Measurements from ENCODE around the gene DGKI. TPM values are rescaled to one million over a fixed set of nuclear protein-coding genes. Genes with fewer than 3 reads are reported as not detected.
A peak's percentile ranks its signal among the peaks of the same experiment; 100 is the strongest.

DGKI gene
- polyA plus RNA-seq, 1 experiment = 1.4 TPM

DNA sequence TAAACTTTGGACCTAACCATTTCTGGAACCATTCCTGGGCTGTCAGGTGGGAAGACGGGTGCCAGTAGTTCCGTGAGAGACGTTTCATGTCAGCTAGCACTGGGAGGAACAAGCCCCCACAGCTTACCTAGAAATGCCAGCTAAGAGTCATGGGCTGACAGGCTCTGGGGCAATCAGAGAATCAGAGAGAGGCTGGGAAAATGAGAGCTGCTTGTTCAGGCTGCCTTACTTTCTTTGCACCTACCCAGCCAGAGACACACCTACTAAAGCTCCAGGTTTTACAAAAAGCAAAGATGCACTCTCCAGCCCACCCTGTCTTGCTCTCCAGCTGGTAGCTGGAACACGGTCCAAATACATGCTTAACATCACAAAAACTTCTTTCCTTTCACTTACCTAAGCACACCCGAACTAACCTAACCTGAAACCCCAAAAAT is 503.9 kb downstream of the DGKI start:
- DNase-seq (ENCODE audit: low read depth) = no peak
- TF ChIP-seq, protein P1, sequence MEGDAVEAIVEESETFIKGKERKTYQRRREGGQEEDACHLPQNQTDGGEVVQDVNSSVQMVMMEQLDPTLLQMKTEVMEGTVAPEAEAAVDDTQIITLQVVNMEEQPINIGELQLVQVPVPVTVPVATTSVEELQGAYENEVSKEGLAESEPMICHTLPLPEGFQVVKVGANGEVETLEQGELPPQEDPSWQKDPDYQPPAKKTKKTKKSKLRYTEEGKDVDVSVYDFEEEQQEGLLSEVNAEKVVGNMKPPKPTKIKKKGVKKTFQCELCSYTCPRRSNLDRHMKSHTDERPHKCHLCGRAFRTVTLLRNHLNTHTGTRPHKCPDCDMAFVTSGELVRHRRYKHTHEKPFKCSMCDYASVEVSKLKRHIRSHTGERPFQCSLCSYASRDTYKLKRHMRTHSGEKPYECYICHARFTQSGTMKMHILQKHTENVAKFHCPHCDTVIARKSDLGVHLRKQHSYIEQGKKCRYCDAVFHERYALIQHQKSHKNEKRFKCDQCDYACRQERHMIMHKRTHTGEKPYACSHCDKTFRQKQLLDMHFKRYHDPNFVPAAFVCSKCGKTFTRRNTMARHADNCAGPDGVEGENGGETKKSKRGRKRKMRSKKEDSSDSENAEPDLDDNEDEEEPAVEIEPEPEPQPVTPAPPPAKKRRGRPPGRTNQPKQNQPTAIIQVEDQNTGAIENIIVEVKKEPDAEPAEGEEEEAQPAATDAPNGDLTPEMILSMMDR (IDR thresholded peaks at IDR 0.05; ENCODE audit: insufficient read depth, low read depth, low read length) = no peak
- no peaks in the 10 kb centered on the region for H3K27me3 ChIP-seq (ENCODE audit: control insufficient read depth, insufficient read depth, low read length)
- CTCF ChIA-PET = interaction anchor here (1.4 kb wide), 1 partner anchor 100 kb away, joined by 3 read pairs; no protein-coding TSS in a partner anchor
- no peaks in the 10 kb centered on the region for H3K36me3 ChIP-seq (ENCODE audit: control insufficient read depth, insufficient read depth, low read length)
- POLR2A ChIA-PET = no interaction called here
- peak overlapping the region; percentile 45 for H3K4me3 ChIP-seq (ENCODE audit: low read depth, low read length)

DNA sequence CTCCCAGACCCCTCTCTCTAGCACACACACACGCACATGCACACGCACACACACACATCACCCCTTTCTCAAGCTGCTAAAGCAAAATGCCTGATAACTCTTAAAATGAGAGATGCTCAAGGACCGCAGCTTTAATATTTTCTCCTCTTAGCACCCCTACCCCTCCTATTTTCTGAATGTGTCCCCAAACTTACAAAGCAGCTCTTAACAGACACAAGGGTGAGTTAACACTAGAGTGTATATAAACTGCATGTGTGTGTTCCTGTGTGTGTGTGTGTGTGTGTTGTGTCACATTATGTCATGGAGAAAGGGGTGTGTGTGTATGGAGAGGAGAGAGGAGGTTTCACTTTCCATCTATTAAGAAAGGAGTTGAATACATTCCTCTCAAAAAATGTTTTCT is 504.5 kb downstream of the DGKI start:
- POLR2A ChIA-PET = no interaction called here
- CTCF ChIA-PET = interaction anchor here (0.6 to 1.4 kb wide), 4 partner anchors 31 to 100 kb away, joined by 3 to 4 read pairs (median 4); no protein-coding TSS in a partner anchor
- Histone ChIP-seq H3K4me3 (ENCODE audit: low read depth, low read length) (0 out of 2 replicates have a peak overlapping the region, but pooled peaks have one; percentile 23), H3K36me3 (ENCODE audit: control insufficient read depth, insufficient read depth, low read length) (no peaks in the 10 kb centered on the region), H3K27me3 (ENCODE audit: control insufficient read depth, insufficient read depth, low read length) (no peaks in the 10 kb centered on the region)
- TF ChIP-seq, protein P1 (IDR thresholded peaks at IDR 0.05; ENCODE audit: insufficient read depth, low read depth, low read length) = no peak
- no peak for DNase-seq (ENCODE audit: low read depth)

DNA sequence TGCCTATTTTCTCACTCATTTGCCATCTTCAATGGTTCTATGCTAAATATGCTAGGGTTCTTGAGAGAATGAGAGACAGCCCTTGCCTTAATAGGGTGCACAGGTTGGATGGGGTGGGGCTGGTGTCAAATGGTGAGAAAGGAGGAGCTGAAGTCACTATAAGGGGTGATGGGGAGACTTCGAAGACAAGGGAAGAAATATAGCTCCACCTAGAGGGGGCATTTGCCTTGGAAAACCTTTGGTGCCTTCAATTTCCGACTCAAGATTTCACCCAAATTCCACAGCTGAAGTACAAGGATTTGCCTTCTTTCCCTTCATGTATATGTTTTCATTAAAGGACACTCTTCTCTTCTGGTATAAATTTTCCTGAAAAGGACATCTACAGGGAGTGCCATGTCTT is 508.9 kb downstream of the DGKI start:
- no peak for DNase-seq (ENCODE audit: low read depth)
- TF ChIP-seq, protein P1 (IDR thresholded peaks at IDR 0.05; ENCODE audit: insufficient read depth, low read depth, low read length) = peak; percentile 19; the same call in 1 of the 2 replicates
- no peaks in the 10 kb centered on the region for H3K27me3 ChIP-seq (ENCODE audit: control insufficient read depth, insufficient read depth, low read length)
- ChIA-PET CTCF (no interaction called here), POLR2A (interaction anchor here (0.6 kb wide), 1 partner anchor 595 kb away, joined by 3 read pairs; no protein-coding TSS in a partner anchor)
- no peak overlapping the region for H3K4me3 ChIP-seq (ENCODE audit: low read depth, low read length)
- no peaks in the 10 kb centered on the region for H3K36me3 ChIP-seq (ENCODE audit: control insufficient read depth, insufficient read depth, low read length)

DNA sequence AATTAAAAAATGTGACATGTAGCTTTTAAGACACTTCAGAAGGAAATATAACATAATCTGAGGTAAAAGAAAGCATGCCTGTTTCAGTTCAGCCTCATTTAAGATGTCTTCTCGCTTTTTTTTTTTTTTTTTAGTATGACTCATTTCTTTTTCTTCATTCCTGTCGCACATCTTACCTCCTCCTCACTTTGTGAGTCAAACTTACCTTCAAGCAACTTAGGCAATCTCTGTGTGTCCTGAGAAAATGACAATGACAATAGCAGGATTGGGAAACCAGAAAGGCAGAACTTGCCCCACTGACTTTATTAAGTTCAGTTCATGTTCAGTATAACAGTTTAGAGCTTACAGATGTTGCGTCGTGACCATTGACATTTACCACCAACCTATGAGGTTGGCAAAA is 511.0 kb downstream of the DGKI start:
- Histone ChIP-seq H3K36me3 (ENCODE audit: control insufficient read depth, insufficient read depth, low read length) (no peaks in the 10 kb centered on the region), H3K4me3 (ENCODE audit: low read depth, low read length) (no peak overlapping the region), H3K27me3 (ENCODE audit: control insufficient read depth, insufficient read depth, low read length) (no peaks in the 10 kb centered on the region)
- no peak for DNase-seq (ENCODE audit: low read depth)
- ChIA-PET POLR2A (no interaction called here), CTCF (interaction anchor here (1.0 kb wide), 1 partner anchor 8 kb away, joined by 3 read pairs; no protein-coding TSS in a partner anchor)
- TF ChIP-seq, protein P1 (IDR thresholded peaks at IDR 0.05; ENCODE audit: insufficient read depth, low read depth, low read length) = no peak

DNA sequence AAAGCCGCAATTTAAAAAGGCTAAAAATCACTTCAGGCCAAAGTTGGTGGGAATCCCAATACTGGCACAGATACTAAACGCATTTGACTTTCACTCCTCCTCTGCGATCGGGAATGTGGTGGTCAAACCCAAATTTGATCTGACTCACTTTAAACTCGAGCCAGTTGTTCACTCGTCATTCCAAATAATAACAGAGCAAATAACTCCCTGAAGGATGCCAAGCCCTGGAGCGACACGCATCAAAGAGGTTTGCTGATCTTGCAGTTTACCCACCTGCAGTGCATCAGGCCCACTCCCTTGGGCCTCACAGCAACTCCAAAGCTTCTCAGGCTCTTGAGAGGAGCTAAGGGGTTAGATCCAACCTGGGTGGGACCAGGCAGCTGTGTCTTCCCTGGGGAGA is 515.4 kb downstream of the DGKI start:
- Histone ChIP-seq H3K4me3 (ENCODE audit: low read depth, low read length) (no peak overlapping the region), H3K27me3 (ENCODE audit: control insufficient read depth, insufficient read depth, low read length) (no peaks in the 10 kb centered on the region; the same call in 1 of the 2 replicates), H3K36me3 (ENCODE audit: control insufficient read depth, insufficient read depth, low read length) (no peaks in the 10 kb centered on the region)
- DNase-seq (ENCODE audit: low read depth) = no peak
- ChIA-PET POLR2A (no interaction called here), CTCF (interaction anchor here (0.7 kb wide), 1 partner anchor 19 kb away, joined by 3 read pairs; no protein-coding TSS in a partner anchor)
- TF ChIP-seq, protein P1 (IDR thresholded peaks at IDR 0.05; ENCODE audit: insufficient read depth, low read depth, low read length) = no peak

Small RNAs within 50 kb of the gene (small RNA-seq; reads per million reads assigned to genes)
- gene AC090498.1 (ENCODE audit: insufficient read length, low read depth, low replicate concordance) = not detected

Other genes starting within 250 kb of the DGKI start
- gene CREB3L2, start 155.1 kb upstream of the DGKI start, polyA plus RNA-seq (2011; rRNA removed) = 50.3 and 62.2 TPM in 2 replicates
- gene AKR1D1, start 229.5 kb upstream of the DGKI start, polyA plus RNA-seq (2011; rRNA removed) = not detected in 2 replicates